Measurements from ENCODE around the gene TMED5.

DNA sequence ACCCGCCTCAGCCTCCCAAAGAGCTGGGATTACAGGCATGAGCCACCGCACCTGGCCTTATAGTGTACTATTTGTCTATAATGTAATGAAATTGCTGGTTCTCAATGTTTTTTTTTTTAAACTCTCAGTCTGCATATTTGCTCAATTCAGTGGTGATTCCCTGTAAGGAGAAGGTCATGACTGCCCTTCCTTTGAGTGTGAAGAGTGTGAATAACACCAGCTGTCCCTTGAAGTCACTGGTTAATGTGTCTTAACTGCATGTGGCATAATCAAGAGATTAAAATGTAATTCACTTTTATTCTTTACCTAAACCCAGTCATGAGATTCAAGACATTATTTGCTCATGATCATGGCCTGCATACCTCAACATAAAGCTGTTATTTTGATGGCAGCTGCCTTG is 70.6 kb downstream of the TMED5 start:
- TF ChIP-seq, protein P1, sequence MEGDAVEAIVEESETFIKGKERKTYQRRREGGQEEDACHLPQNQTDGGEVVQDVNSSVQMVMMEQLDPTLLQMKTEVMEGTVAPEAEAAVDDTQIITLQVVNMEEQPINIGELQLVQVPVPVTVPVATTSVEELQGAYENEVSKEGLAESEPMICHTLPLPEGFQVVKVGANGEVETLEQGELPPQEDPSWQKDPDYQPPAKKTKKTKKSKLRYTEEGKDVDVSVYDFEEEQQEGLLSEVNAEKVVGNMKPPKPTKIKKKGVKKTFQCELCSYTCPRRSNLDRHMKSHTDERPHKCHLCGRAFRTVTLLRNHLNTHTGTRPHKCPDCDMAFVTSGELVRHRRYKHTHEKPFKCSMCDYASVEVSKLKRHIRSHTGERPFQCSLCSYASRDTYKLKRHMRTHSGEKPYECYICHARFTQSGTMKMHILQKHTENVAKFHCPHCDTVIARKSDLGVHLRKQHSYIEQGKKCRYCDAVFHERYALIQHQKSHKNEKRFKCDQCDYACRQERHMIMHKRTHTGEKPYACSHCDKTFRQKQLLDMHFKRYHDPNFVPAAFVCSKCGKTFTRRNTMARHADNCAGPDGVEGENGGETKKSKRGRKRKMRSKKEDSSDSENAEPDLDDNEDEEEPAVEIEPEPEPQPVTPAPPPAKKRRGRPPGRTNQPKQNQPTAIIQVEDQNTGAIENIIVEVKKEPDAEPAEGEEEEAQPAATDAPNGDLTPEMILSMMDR (IDR thresholded peaks at IDR 0.05): no peak
- no peak for TF ChIP-seq POLR2A (IDR thresholded peaks at IDR 0.05)

All from Peyer's patch (tissue), 4 donors.